NCI-H2081 (cell line): Measurements from ENCODE around the gene NUP214.
A peak's percentile ranks its signal among the peaks of the same experiment; 100 is the strongest.
"Not testable (repeated sequence)": the region's sequence is repeated elsewhere in the genome, so short reads cannot be mapped to it uniquely, and the experiment has no call there.

ENCODE experiments used
- DNase-seq, 2 experiments: peaks; one replicate each; lab custom pipeline; 2025; lab: John Stamatoyannopoulos, UW

NUP214 gene

GRCh38 chr9:131259916-131260597 is 134.7 kb downstream of the NUP214 start:
- DNase-seq, result no peak

GRCh38 chr9:131260751-131261452 is 135.5 kb downstream of the NUP214 start:
- DNase-seq, result no peak

GRCh38 chr9:131262327-131263032 is 137.1 kb downstream of the NUP214 start:
- DNase-seq, result no peak

- not testable (repeated sequence) for DNase-seq
Measured at GRCh38 chr9:131263033-131263343, 137.6 kb downstream of the NUP214 start.

- no peak for DNase-seq
Measured at GRCh38 chr9:131263701-131264100, 138.3 kb downstream of the NUP214 start.

- peak in 1 of 2 experiments; percentile 15 for DNase-seq
Measured at GRCh38 chr9:131264231-131264630, 138.8 kb downstream of the NUP214 start.

GRCh38 chr9:131266266-131267229 is 141.2 kb downstream of the NUP214 start:
- DNase-seq, result no peak

GRCh38 chr9:131270171-131271015 is 145.0 kb downstream of the NUP214 start:
- no peak for DNase-seq

GRCh38 chr9:131271016-131271273 is 145.6 kb downstream of the NUP214 start:
- not testable (repeated sequence) for DNase-seq

GRCh38 chr9:131271506-131271931 is 146.1 kb downstream of the NUP214 start:
- DNase-seq, result no peak

- no peak for DNase-seq
Measured at GRCh38 chr9:131272212-131272611, 146.8 kb downstream of the NUP214 start.

GRCh38 chr9:131273146-131273855 is 147.9 kb downstream of the NUP214 start:
- no peak for DNase-seq

GRCh38 chr9:131273856-131274673 is 148.7 kb downstream of the NUP214 start:
- no peak for DNase-seq

GRCh38 chr9:131274674-131275331 is 149.4 kb downstream of the NUP214 start:
- DNase-seq, result no peak

- no peak for DNase-seq
Measured at GRCh38 chr9:131275332-131276093, 150.1 kb downstream of the NUP214 start.

- DNase-seq, result no peak
Measured at GRCh38 chr9:131276094-131276888, 150.9 kb downstream of the NUP214 start, which contains the start of gene FAM78A. FAM78A (minus strand) TSS chr9:131276510; CDS start chr9:131276179, 331 bp downstream.

- DNase-seq, result no peak
Measured at GRCh38 chr9:131276891-131277286, 151.5 kb downstream of the NUP214 start.
